OCI-LY7 (cell line): ENCODE data around the gene FGD4.

ENCODE experiments used
- CTCF ChIP-seq: fragments of 200-600 bp; sonication (generic); conservative IDR thresholded peaks from 2 replicates; pipeline ENCODE4 v1.5.1; 2014; ENCODE audit warnings: mild to moderate bottlenecking, antibody characterized with exemption, low read length, moderate library complexity, mixed read lengths
- EZH2phosphoT487 ChIP-seq: fragments of 200-600 bp; sonication (generic); IDR thresholded peaks from 2 replicates; pipeline ENCODE4 v1.6.1; 2018; ENCODE audit warnings: low read depth, borderline replicate concordance, mild to moderate bottlenecking, mixed run types, antibody characterized with exemption, low read length, moderate library complexity, mixed read lengths

- TF ChIP-seq CTCF = no peak
- no peak for TF ChIP-seq EZH2phosphoT487
Measured at GRCh38 chr12:32501835-32502333, 102.5 kb downstream of the FGD4 start.
